ENCODE measurements around the gene RFX2. TPM values are rescaled to one million over a fixed set of nuclear protein-coding genes. Genes with fewer than 3 reads are reported as not detected.

RFX2 gene
- total and polyA plus RNA-seq, 4 donors, result 0.67 to 5.1 (median 2.8) TPM

GRCh38 chr19:5952193-5953029 lies 157.9 kb downstream of the RFX2 start:
- DNase-seq (ENCODE audit: low spot score), result no peak
- Histone ChIP-seq H3K4me1 (ENCODE audit: control insufficient read depth in 4 of 4, insufficient read depth in 4 of 4, low read length in 3 of 4) (peaks cover 10 to 66% (median 43%) of the 10 kb centered on the region in 4 donors), H3K27me3 (ENCODE audit: control insufficient read depth in 4 of 4, insufficient read depth in 4 of 4, low read length in 3 of 4) (no peaks in the 10 kb centered on the region), H3K9me3 (ENCODE audit: control insufficient read depth in 4 of 4, low read length in 3 of 4) (no peaks in the 10 kb centered on the region), H3K27ac (ENCODE audit: low read depth in 1 of 2, low read length in 2 of 2) (no peak overlapping the region), H3K36me3 (ENCODE audit: control insufficient read depth in 4 of 4, insufficient read depth in 3 of 4, low read depth in 1 of 4, low read length in 3 of 4) (peaks cover 0 to 4% (median 0%) of the 10 kb centered on the region in 4 donors), H3K9ac (ENCODE audit: low read depth in 1 of 2, low read length in 2 of 2) (no peak overlapping the region), H3K4me3 (ENCODE audit: low read depth in 1 of 3, low read length in 3 of 3) (no peak overlapping the region)
- 84% methylated on average over 18 of the region's 18 CpGs for WGBS
- TF ChIP-seq NR2F2 (IDR thresholded peaks at IDR 0.05) (no peak), SP1 (IDR thresholded peaks at IDR 0.05) (no peak), EGR1 (IDR thresholded peaks at IDR 0.05; ENCODE audit: low read depth in 2 of 2) (no peak)

DNA sequence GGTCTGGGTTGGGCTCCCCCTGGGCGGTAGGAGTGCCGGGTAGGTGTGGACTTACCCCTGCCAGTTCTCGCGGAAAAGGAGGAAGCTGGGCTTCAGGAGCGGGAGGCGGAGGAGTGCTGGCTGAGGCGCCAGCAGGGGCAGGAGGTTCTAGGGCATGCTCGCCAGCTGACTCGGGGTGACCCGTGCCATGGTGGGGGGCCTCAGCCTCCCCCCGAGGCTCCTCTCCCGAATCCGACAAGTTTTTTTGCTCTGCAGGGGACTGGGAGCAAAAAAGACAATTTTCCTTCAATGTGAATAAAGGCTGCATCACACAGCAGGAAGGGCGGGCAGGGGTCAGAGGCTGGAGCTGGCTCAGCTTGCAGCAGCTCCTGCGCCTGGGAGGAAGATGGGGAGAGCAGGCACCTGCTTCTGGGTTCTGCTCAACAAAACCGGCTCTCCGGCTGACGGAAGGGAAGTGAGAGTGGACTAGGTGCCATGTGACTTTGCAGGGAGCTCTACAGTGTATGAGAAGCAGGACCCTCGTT lies 158.9 kb downstream of the RFX2 start:
- DNase-seq (ENCODE audit: low spot score), result no peak
- Histone ChIP-seq H3K27ac (ENCODE audit: low read depth in 1 of 2, low read length in 2 of 2) (no peak overlapping the region), H3K36me3 (ENCODE audit: control insufficient read depth in 4 of 4, insufficient read depth in 3 of 4, low read depth in 1 of 4, low read length in 3 of 4) (peaks cover 0 to 4% (median 0%) of the 10 kb centered on the region in 4 donors)

GRCh38 chr19:5950741-5951140 lies 159.6 kb downstream of the RFX2 start:
- Histone ChIP-seq H3K36me3 (ENCODE audit: control insufficient read depth in 4 of 4, insufficient read depth in 3 of 4, low read depth in 1 of 4, low read length in 3 of 4) (peaks cover 0 to 4% (median 0%) of the 10 kb centered on the region in 4 donors), H3K9ac (ENCODE audit: low read depth in 1 of 2, low read length in 2 of 2) (no peak overlapping the region), H3K4me3 (ENCODE audit: low read depth in 1 of 3, low read length in 3 of 3) (no peak overlapping the region), H3K9me3 (ENCODE audit: control insufficient read depth in 4 of 4, low read length in 3 of 4) (no peaks in the 10 kb centered on the region), H3K27me3 (ENCODE audit: control insufficient read depth in 4 of 4, insufficient read depth in 4 of 4, low read length in 3 of 4) (no peaks in the 10 kb centered on the region), H3K27ac (ENCODE audit: low read depth in 1 of 2, low read length in 2 of 2) (no peak overlapping the region), H3K4me1 (ENCODE audit: control insufficient read depth in 4 of 4, insufficient read depth in 4 of 4, low read length in 3 of 4) (peaks cover 10 to 67% (median 45%) of the 10 kb centered on the region in 4 donors)
- WGBS, result 78% methylated on average over 3 of the region's 3 CpGs
- no peak for DNase-seq (ENCODE audit: low spot score)
- TF ChIP-seq ZBTB33 (IDR thresholded peaks at IDR 0.05), result no peak
- no peak for TF ChIP-seq JUND (IDR thresholded peaks at IDR 0.05)
- no peak for TF ChIP-seq FOXA2 (IDR thresholded peaks at IDR 0.05)
- no peak for TF ChIP-seq HNF4G (IDR thresholded peaks at IDR 0.05)
- TF ChIP-seq, protein P1, sequence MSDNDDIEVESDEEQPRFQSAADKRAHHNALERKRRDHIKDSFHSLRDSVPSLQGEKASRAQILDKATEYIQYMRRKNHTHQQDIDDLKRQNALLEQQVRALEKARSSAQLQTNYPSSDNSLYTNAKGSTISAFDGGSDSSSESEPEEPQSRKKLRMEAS (IDR thresholded peaks at IDR 0.05), result no peak
- no peak for TF ChIP-seq ATF3 (IDR thresholded peaks at IDR 0.05)
- TF ChIP-seq, protein P2, sequence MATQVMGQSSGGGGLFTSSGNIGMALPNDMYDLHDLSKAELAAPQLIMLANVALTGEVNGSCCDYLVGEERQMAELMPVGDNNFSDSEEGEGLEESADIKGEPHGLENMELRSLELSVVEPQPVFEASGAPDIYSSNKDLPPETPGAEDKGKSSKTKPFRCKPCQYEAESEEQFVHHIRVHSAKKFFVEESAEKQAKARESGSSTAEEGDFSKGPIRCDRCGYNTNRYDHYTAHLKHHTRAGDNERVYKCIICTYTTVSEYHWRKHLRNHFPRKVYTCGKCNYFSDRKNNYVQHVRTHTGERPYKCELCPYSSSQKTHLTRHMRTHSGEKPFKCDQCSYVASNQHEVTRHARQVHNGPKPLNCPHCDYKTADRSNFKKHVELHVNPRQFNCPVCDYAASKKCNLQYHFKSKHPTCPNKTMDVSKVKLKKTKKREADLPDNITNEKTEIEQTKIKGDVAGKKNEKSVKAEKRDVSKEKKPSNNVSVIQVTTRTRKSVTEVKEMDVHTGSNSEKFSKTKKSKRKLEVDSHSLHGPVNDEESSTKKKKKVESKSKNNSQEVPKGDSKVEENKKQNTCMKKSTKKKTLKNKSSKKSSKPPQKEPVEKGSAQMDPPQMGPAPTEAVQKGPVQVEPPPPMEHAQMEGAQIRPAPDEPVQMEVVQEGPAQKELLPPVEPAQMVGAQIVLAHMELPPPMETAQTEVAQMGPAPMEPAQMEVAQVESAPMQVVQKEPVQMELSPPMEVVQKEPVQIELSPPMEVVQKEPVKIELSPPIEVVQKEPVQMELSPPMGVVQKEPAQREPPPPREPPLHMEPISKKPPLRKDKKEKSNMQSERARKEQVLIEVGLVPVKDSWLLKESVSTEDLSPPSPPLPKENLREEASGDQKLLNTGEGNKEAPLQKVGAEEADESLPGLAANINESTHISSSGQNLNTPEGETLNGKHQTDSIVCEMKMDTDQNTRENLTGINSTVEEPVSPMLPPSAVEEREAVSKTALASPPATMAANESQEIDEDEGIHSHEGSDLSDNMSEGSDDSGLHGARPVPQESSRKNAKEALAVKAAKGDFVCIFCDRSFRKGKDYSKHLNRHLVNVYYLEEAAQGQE (IDR thresholded peaks at IDR 0.05), result no peak
- TF ChIP-seq FOXA1 (IDR thresholded peaks at IDR 0.05), result no peak
- TF ChIP-seq YY1 (IDR thresholded peaks at IDR 0.05), result no peak
- no peak for TF ChIP-seq RAD21 (IDR thresholded peaks at IDR 0.05)
- TF ChIP-seq SP1 (IDR thresholded peaks at IDR 0.05), result no peak

More for the DNA sequence above, 158.9 kb downstream of the RFX2 start:
- peaks cover 10 to 67% (median 44%) of the 10 kb centered on the region in 4 donors for H3K4me1 ChIP-seq (ENCODE audit: control insufficient read depth in 4 of 4, insufficient read depth in 4 of 4, low read length in 3 of 4)
- no peaks in the 10 kb centered on the region for H3K27me3 ChIP-seq (ENCODE audit: control insufficient read depth in 4 of 4, insufficient read depth in 4 of 4, low read length in 3 of 4)
- H3K9me3 ChIP-seq (ENCODE audit: control insufficient read depth in 4 of 4, low read length in 3 of 4), result no peaks in the 10 kb centered on the region
- WGBS, result 74% methylated on average over 19 of the region's 19 CpGs
- H3K4me3 ChIP-seq (ENCODE audit: low read depth in 1 of 3, low read length in 3 of 3), result no peak overlapping the region
- TF ChIP-seq ATF3 (IDR thresholded peaks at IDR 0.05), result no peak
- no peak for TF ChIP-seq TAF1 (conservative IDR thresholded peaks at IDR 0.05)
- TF ChIP-seq ZBTB33 (IDR thresholded peaks at IDR 0.05), result no peak
- TF ChIP-seq RAD21 (IDR thresholded peaks at IDR 0.05), result no peak
- no peak for TF ChIP-seq SP1 (IDR thresholded peaks at IDR 0.05)
- H3K9ac ChIP-seq (ENCODE audit: low read depth in 1 of 2, low read length in 2 of 2), result no peak overlapping the region
